Measurements from ENCODE around the gene PSMB10. TPM values are rescaled to one million over a fixed set of nuclear protein-coding genes. Genes with fewer than 3 reads are reported as not detected.

PSMB10 gene
- total RNA-seq, 4 donors from 2014 or later, result 17.2 to 51.6 (median 36.1) TPM

- Histone ChIP-seq H3K27ac (replicated peaks in 1 of 4) (no peak overlapping the region), H3K36me3 (peaks cover 23 to 47% (median 38%) of the 10 kb centered on the region in 4 donors), H3K4me1 (peaks cover 19 to 35% (median 24%) of the 10 kb centered on the region in 4 donors), H3K27me3 (no peaks in the 10 kb centered on the region), H3K9me3 (no peaks in the 10 kb centered on the region), H3K4me3 (no peak overlapping the region)
- intact Hi-C loops (cut with DNase I), result no loop called here
- DNase-seq (ENCODE audit: extremely low spot score), result no peak
- TF ChIP-seq EP300 (IDR thresholded peaks at IDR 0.05) (no peak), CTCF (IDR thresholded peaks at IDR 0.05) (no peak), POLR2AphosphoS5 (IDR thresholded peaks at IDR 0.05) (no peak), POLR2A (IDR thresholded peaks at IDR 0.05; ENCODE audit: low read depth) (no peak)
- WGBS, result 89% methylated on average over 5 of the region's 5 CpGs
Observed at GRCh38 chr16:67886387-67886786, 50.3 kb downstream of the PSMB10 start.

GRCh38 chr16:67885976-67886375 is 50.7 kb downstream of the PSMB10 start:
- TF ChIP-seq POLR2A (IDR thresholded peaks at IDR 0.05; ENCODE audit: low read depth) (no peak), CTCF (IDR thresholded peaks at IDR 0.05) (no peak), POLR2AphosphoS5 (IDR thresholded peaks at IDR 0.05) (no peak), EP300 (IDR thresholded peaks at IDR 0.05) (no peak)
- H3K27me3 ChIP-seq, result no peaks in the 10 kb centered on the region
- no peak overlapping the region for H3K27ac ChIP-seq (replicated peaks in 1 of 4)
- H3K36me3 ChIP-seq, result peaks cover 27 to 51% (median 42%) of the 10 kb centered on the region in 4 donors
- no peaks in the 10 kb centered on the region for H3K9me3 ChIP-seq
- 97% methylated on average over 14 of the region's 19 CpGs for WGBS
- no peak for DNase-seq (ENCODE audit: extremely low spot score)
- H3K4me3 ChIP-seq, result no peak overlapping the region
- peaks cover 19 to 40% (median 24%) of the 10 kb centered on the region in 4 donors for H3K4me1 ChIP-seq
- intact Hi-C loops (cut with DNase I), result no loop called here

GRCh38 chr16:67885545-67885944 is 51.1 kb downstream of the PSMB10 start:
- TF ChIP-seq POLR2A (IDR thresholded peaks at IDR 0.05; ENCODE audit: low read depth) (no peak), CTCF (IDR thresholded peaks at IDR 0.05) (no peak), EP300 (IDR thresholded peaks at IDR 0.05) (no peak), POLR2AphosphoS5 (IDR thresholded peaks at IDR 0.05) (no peak)
- WGBS, result 87% methylated on average over 12 of the region's 12 CpGs
- Histone ChIP-seq H3K27me3 (no peaks in the 10 kb centered on the region), H3K36me3 (peaks cover 31 to 56% (median 47%) of the 10 kb centered on the region in 4 donors), H3K27ac (replicated peaks in 1 of 4) (peak overlapping the region; percentile 71 to 83 (median 77)), H3K4me1 (peaks cover 19 to 42% (median 24%) of the 10 kb centered on the region in 4 donors), H3K9me3 (no peaks in the 10 kb centered on the region), H3K4me3 (no peak overlapping the region)
- DNase-seq (ENCODE audit: extremely low spot score), result no peak
- intact Hi-C loops (cut with DNase I), result no loop called here

GRCh38 chr16:67884684-67885083 is 52.0 kb downstream of the PSMB10 start, which contains the start of gene NRN1L:
Gene NRN1L (plus strand): TSS chr16:67884885. CDS start chr16:67884904, 19 bp downstream.
- WGBS, result 17% methylated on average over 12 of the region's 22 CpGs
- Histone ChIP-seq H3K9me3 (no peaks in the 10 kb centered on the region), H3K27ac (replicated peaks in 1 of 4) (peak within 1 kb of the TSS; percentile 71 to 83 (median 77)), H3K4me3 (peak within 1 kb of the TSS; percentile 25 to 46 (median 28)), H3K4me1 (peaks cover 19 to 42% (median 24%) of the 10 kb centered on the region in 4 donors), H3K36me3 (peaks cover 40 to 64% (median 55%) of the 10 kb centered on the region in 4 donors), H3K27me3 (no peaks in the 10 kb centered on the region)
- intact Hi-C loops (cut with DNase I), result loop anchor here (5.0 kb wide), 1 partner anchor 158 kb away; no protein-coding TSS in a partner anchor
- DNase-seq (ENCODE audit: extremely low spot score), result peak; percentile 95
- TF ChIP-seq CTCF (IDR thresholded peaks at IDR 0.05), result no peak
- no peak for TF ChIP-seq EP300 (IDR thresholded peaks at IDR 0.05)
- peak; percentile 55 to 81 for TF ChIP-seq POLR2AphosphoS5 (IDR thresholded peaks at IDR 0.05)

Small RNA genes within 50 kb of the gene (small RNA-seq; reads per million reads assigned to genes)
- gene NRN1L, result 0 reads per million in 3 donors

Other genes with a start within 250 kb of the PSMB10 start
- 10 to 100 TPM in 3 of 4 donors, 1 to 10 TPM in 1; 9.1 to 24.2 (median 20.8) TPM for gene GFOD2, start 217.5 kb downstream of the PSMB10 start, total RNA-seq
- gene RANBP10, start 130.3 kb downstream of the PSMB10 start, total RNA-seq, result 10 to 100 TPM in 2 of 4 donors, 1 to 10 TPM in 2; 5.8 to 12.2 (median 8.6) TPM
- 1 to 10 TPM in 3 of 4 donors, under 1 TPM in 1; 0.83 to 2.2 (median 1.1) TPM for gene TSNAXIP1, start 130.0 kb downstream of the PSMB10 start, total RNA-seq
- 100 to 1,000 TPM in 1 of 4 donors, 10 to 100 TPM in 3; 60.2 to 101 (median 78.3) TPM for gene THAP11, start 94.5 kb downstream of the PSMB10 start, total RNA-seq
- 100 to 1,000 TPM; 101 to 246 (median 174) TPM for gene NUTF2, start 89.9 kb downstream of the PSMB10 start, total RNA-seq
- 10 to 100 TPM; 30.3 to 50.7 (median 33.2) TPM for gene CENPT, start 89.2 kb downstream of the PSMB10 start, total RNA-seq
- 10 to 100 TPM; 49.9 to 70.9 (median 52.0) TPM for gene EDC4, start 63.8 kb downstream of the PSMB10 start, total RNA-seq
- gene NRN1L, start 52.0 kb downstream of the PSMB10 start, total RNA-seq, result 1 to 10 TPM in 1 of 4 donors, under 1 TPM in 1, not detected in 2; 0.99 to 1.7 TPM
- gene PSKH1, start 43.6 kb downstream of the PSMB10 start, total RNA-seq, result 10 to 100 TPM; 16.1 to 35.4 (median 26.4) TPM
- gene CTRL, start 5.0 kb downstream of the PSMB10 start, total RNA-seq, result 1 to 10 TPM in 1 of 4 donors, under 1 TPM in 2, not detected in 1; 0.80 to 1.1 (median 0.99) TPM
- 10 to 100 TPM; 13.9 to 43.1 (median 22.0) TPM for gene LCAT, start 7.3 kb upstream of the PSMB10 start, total RNA-seq
- 100 to 1,000 TPM in 1 of 4 donors, 10 to 100 TPM in 3; 65.8 to 142 (median 81.3) TPM for gene SLC12A4, start 31.8 kb upstream of the PSMB10 start, total RNA-seq
- under 1 TPM in 1 of 4 donors, not detected in 3; 0.17 TPM for gene DPEP3, start 43.6 kb upstream of the PSMB10 start, total RNA-seq
- 1 to 10 TPM; 1.4 to 5.5 (median 3.7) TPM for gene DPEP2, start 62.6 kb upstream of the PSMB10 start, total RNA-seq
- not detected for gene DPEP2NB, start 79.1 kb upstream of the PSMB10 start, total RNA-seq
- 10 to 100 TPM in 1 of 4 donors, 1 to 10 TPM in 3; 5.0 to 10.1 (median 8.4) TPM for gene DDX28, start 86.4 kb upstream of the PSMB10 start, total RNA-seq
- gene DUS2, start 86.4 kb upstream of the PSMB10 start, total RNA-seq, result 10 to 100 TPM in 1 of 4 donors, 1 to 10 TPM in 3; 8.4 to 12.5 (median 9.7) TPM
- gene NFATC3, start 148.5 kb upstream of the PSMB10 start, total RNA-seq, result 10 to 100 TPM; 44.6 to 56.8 (median 50.8) TPM